ENCODE data around the gene EPHB1.

- TF ChIP-seq ZNF274 (IDR thresholded peaks at IDR 0.05; ENCODE audit: low read depth, low read length) (no peak), YY1 (IDR thresholded peaks at IDR 0.05; ENCODE audit: insufficient read depth, insufficient read length) (no peak)
Measured at GRCh38 chr3:134892326-134892725, 97.3 kb downstream of the EPHB1 start.

Measured in NT2/D1 (cell line).